ACC112 (cell line): ENCODE results near the gene DUSP16.
A peak's percentile ranks its signal among the peaks of the same experiment; 100 is the strongest.

ENCODE experiments used
- H2AFZ ChIP-seq: fragments of 200-600 bp; sonication (generic); one replicate; pipeline ENCODE4 v1.6.0; 2017; ENCODE audit warnings: antibody characterized with exemption, low read length; ENCODE audit not compliant: unreplicated experiment
- H3K27ac ChIP-seq: fragments of 200-600 bp; sonication (generic); 2 replicates; pipeline ENCODE4 v1.5.1; 2014; ENCODE audit warnings: low read depth, mild to moderate bottlenecking, antibody characterized with exemption, low read length, moderate library complexity
- H3K27me3 ChIP-seq: fragments of 200-600 bp; sonication (generic); 2 replicates; pipeline ENCODE4 v1.6.1; 2014; ENCODE audit warnings: mild to moderate bottlenecking, antibody characterized with exemption, low read length, moderate library complexity, mixed read lengths; ENCODE audit not compliant: insufficient read depth
- H3K36me3 ChIP-seq: fragments of 200-600 bp; sonication (generic); 2 replicates; pipeline ENCODE4 v1.6.1; 2016; ENCODE audit warnings: mild to moderate bottlenecking, antibody characterized with exemption, low read length, moderate library complexity, mixed read lengths; ENCODE audit not compliant: insufficient read depth
- H3K4me1 ChIP-seq: fragments of 200-600 bp; sonication (generic); one replicate; pipeline ENCODE4 v1.6.1; 2016; ENCODE audit warnings: low read length, mixed read lengths; ENCODE audit not compliant: insufficient read depth, unreplicated experiment, control insufficient read depth
- H3K4me3 ChIP-seq: fragments of 200-600 bp; sonication (generic); 2 replicates; pipeline ENCODE4 v1.5.1; 2014; ENCODE audit warnings: mild to moderate bottlenecking, low read depth, low read length
- H3K79me2 ChIP-seq: fragments of 200-600 bp; sonication (generic); one replicate; pipeline ENCODE4 v1.6.0; 2016; ENCODE audit warnings: low read length; ENCODE audit not compliant: control insufficient read depth, unreplicated experiment, insufficient read depth

Gene DUSP16

DNA sequence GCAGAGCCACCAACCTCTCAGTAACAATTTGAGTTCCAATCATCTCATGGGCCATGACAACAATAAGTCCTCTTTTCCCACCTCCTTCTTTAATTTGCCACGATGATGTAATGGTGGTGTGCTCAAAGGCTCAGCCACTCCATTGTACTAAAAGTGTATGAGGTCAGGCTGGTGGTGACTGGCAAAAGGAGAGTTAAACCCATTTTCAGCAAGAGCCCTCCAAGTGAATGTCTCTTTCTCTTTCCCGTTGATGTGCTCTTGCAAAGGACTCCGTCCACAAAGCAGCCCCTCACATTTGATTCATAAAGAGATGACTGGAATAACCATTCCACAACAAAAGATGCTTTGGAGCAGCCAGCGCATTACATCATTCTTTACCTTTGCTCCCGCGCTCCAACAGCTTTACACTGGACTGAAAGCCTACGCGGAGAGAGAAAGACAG is 41.6 kb downstream of the DUSP16 start:
- Histone ChIP-seq H3K27ac (no peak overlapping the region), H3K36me3 (no peaks in the 10 kb centered on the region)

GRCh38 chr12:12520273-12520672 is 42.4 kb downstream of the DUSP16 start:
- no peak overlapping the region for H3K4me3 ChIP-seq
- H3K36me3 ChIP-seq = no peaks in the 10 kb centered on the region
- no peaks in the 10 kb centered on the region for H3K79me2 ChIP-seq
- no peak overlapping the region for H2AFZ ChIP-seq
- no peaks in the 10 kb centered on the region for H3K4me1 ChIP-seq
- no peaks in the 10 kb centered on the region for H3K27me3 ChIP-seq
- H3K27ac ChIP-seq = no peak overlapping the region

More for the DNA sequence above, 41.6 kb downstream of the DUSP16 start:
- Histone ChIP-seq H3K4me1 (no peaks in the 10 kb centered on the region), H3K27me3 (no peaks in the 10 kb centered on the region), H3K79me2 (no peaks in the 10 kb centered on the region), H3K4me3 (no peak overlapping the region), H2AFZ (no peak overlapping the region)

GRCh38 chr12:12519354-12519998 is 43.2 kb downstream of the DUSP16 start:
- H3K27ac ChIP-seq = no peak overlapping the region
- H3K4me3 ChIP-seq = no peak overlapping the region
- no peaks in the 10 kb centered on the region for H3K4me1 ChIP-seq
- no peaks in the 10 kb centered on the region for H3K79me2 ChIP-seq
- no peak overlapping the region for H2AFZ ChIP-seq
- H3K36me3 ChIP-seq = no peaks in the 10 kb centered on the region
- H3K27me3 ChIP-seq = no peaks in the 10 kb centered on the region

DNA sequence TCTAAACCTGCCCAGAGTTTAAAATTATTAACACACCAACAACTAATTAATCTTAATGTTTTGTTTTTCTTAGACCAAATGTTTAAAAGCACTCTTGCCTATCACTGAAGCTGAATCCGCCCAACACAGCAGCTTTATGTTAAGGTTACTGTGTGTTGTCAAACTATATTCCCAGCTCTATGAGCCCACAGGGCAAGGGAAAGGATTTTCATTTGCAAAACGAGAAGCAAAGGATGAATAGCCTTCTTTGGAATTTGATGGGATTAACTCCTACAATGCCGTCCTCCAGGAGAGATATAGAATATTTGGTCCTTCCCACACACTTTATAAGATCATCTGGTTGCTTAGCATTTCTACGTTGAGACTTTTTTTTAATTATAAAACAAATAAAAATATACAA is 43.7 kb downstream of the DUSP16 start:
- no peak overlapping the region for H3K27ac ChIP-seq
- H3K4me3 ChIP-seq = no peak overlapping the region
- no peaks in the 10 kb centered on the region for H3K27me3 ChIP-seq
- no peak overlapping the region for H2AFZ ChIP-seq
- no peaks in the 10 kb centered on the region for H3K4me1 ChIP-seq
- no peaks in the 10 kb centered on the region for H3K36me3 ChIP-seq
- no peaks in the 10 kb centered on the region for H3K79me2 ChIP-seq

- no peak overlapping the region for H3K27ac ChIP-seq
- H2AFZ ChIP-seq = no peak overlapping the region
- H3K4me1 ChIP-seq = no peaks in the 10 kb centered on the region
- H3K27me3 ChIP-seq = no peaks in the 10 kb centered on the region
- H3K79me2 ChIP-seq = no peaks in the 10 kb centered on the region
- no peaks in the 10 kb centered on the region for H3K36me3 ChIP-seq
- no peak overlapping the region for H3K4me3 ChIP-seq
Observed at GRCh38 chr12:12518464-12518845, 44.2 kb downstream of the DUSP16 start.

- Histone ChIP-seq H2AFZ (no peak overlapping the region), H3K4me3 (no peak overlapping the region), H3K79me2 (no peaks in the 10 kb centered on the region), H3K27me3 (no peaks in the 10 kb centered on the region), H3K36me3 (no peaks in the 10 kb centered on the region), H3K27ac (no peak overlapping the region), H3K4me1 (peaks cover 19% of the 10 kb centered on the region)
Observed at GRCh38 chr12:12513416-12514006, 49.2 kb downstream of the DUSP16 start.

GRCh38 chr12:12511895-12512711 is 50.6 kb downstream of the DUSP16 start:
- H3K4me3 ChIP-seq = no peak overlapping the region
- no peak overlapping the region for H2AFZ ChIP-seq

GRCh38 chr12:12511021-12511783 is 51.5 kb downstream of the DUSP16 start:
- H3K27ac ChIP-seq = no peak overlapping the region
- H3K36me3 ChIP-seq = no peaks in the 10 kb centered on the region
- no peak overlapping the region for H2AFZ ChIP-seq
- peaks cover 34% of the 10 kb centered on the region for H3K4me1 ChIP-seq
- no peak overlapping the region for H3K4me3 ChIP-seq
- no peaks in the 10 kb centered on the region for H3K27me3 ChIP-seq
- no peaks in the 10 kb centered on the region for H3K79me2 ChIP-seq

More at GRCh38 chr12:12511895-12512711, 50.6 kb downstream of the DUSP16 start:
- H3K27me3 ChIP-seq = no peaks in the 10 kb centered on the region
- H3K4me1 ChIP-seq = peaks cover 25% of the 10 kb centered on the region
- H3K79me2 ChIP-seq = no peaks in the 10 kb centered on the region
- no peaks in the 10 kb centered on the region for H3K36me3 ChIP-seq
- no peak overlapping the region for H3K27ac ChIP-seq

DNA sequence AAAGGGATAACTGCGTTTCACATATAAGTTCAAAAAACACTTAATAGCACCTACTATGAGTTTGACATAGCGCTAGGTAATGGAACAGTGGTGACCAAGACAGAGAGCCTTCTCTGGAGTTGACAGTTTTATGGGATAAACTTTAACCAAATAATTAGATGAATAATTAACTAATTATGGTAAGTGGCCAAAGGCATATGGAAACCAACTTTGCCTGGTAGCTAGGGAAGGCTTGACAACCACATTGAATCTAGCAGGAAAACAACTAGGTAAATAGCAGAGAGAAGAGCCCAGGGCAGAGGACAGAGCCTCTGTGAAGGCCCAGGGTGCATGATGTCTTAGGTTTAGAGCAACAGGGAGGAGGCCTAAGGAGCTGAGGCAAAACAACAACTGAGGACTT is 52.1 kb downstream of the DUSP16 start:
- H3K27ac ChIP-seq = peak overlapping the region; percentile 53; the same call in 1 of the 2 replicates
- no peaks in the 10 kb centered on the region for H3K27me3 ChIP-seq
- H3K36me3 ChIP-seq = no peaks in the 10 kb centered on the region
- H3K79me2 ChIP-seq = no peaks in the 10 kb centered on the region
- peaks cover 38% of the 10 kb centered on the region for H3K4me1 ChIP-seq
- no peak overlapping the region for H3K4me3 ChIP-seq
- H2AFZ ChIP-seq = no peak overlapping the region

GRCh38 chr12:12510141-12510540 is 52.5 kb downstream of the DUSP16 start:
- peak overlapping the region; percentile 53; the same call in 1 of the 2 replicates for H3K27ac ChIP-seq
- no peaks in the 10 kb centered on the region for H3K27me3 ChIP-seq
- H2AFZ ChIP-seq = no peak overlapping the region
- peaks cover 42% of the 10 kb centered on the region for H3K4me1 ChIP-seq
- no peak overlapping the region for H3K4me3 ChIP-seq
- no peaks in the 10 kb centered on the region for H3K36me3 ChIP-seq
- peaks cover 1% of the 10 kb centered on the region for H3K79me2 ChIP-seq
